Stomach (tissue), 9 donors: Measurements from ENCODE around the gene CYP4F12. TPM values are rescaled to one million over a fixed set of nuclear protein-coding genes. Genes with fewer than 3 reads are reported as not detected.

Source experiments
- DNase-seq, 2 donors: peaks; one replicate each; pipeline versions ENCODE4 v3.0.0 to v3.0.0-alpha.2; 2013 to 2019
- H3K27ac ChIP-seq, 5 donors: fragments of 200-600 bp in 4 of 5; sonication (generic) in 4 of 5; one replicate each; pipeline ENCODE4 v1.5.1; 2013 to 2019; ENCODE audit warnings: mild to moderate bottlenecking in 1 of 5, moderate library complexity in 1 of 5
- H3K27me3 ChIP-seq, 3 donors: fragments of 200-600 bp; sonication (generic); one replicate each; pipeline ENCODE4 v1.5.1; 2017 to 2019; ENCODE audit warnings: mixed run types in 1 of 3
- H3K36me3 ChIP-seq, 4 donors: fragments of 200-600 bp; sonication (generic); 1 replicate in 3 of 4; 2 replicates in 1 of 4; pipeline ENCODE4 v1.5.1; 2016 to 2019
- H3K4me1 ChIP-seq, 4 donors: fragments of 200-600 bp; sonication (generic); one replicate each; pipeline ENCODE4 v1.5.1; 2016 to 2019
- H3K4me3 ChIP-seq, 4 donors: fragments of 200-600 bp; sonication (generic) in 3 of 4; one replicate each; pipeline ENCODE4 v1.5.1; 2016 to 2019; ENCODE audit warnings: mild to moderate bottlenecking in 1 of 4
- H3K9me3 ChIP-seq, 4 donors: fragments of 200-600 bp; sonication (generic); one replicate each; pipeline ENCODE4 v1.5.1; 2016 to 2019
- EP300 ChIP-seq: sonication (generic); formaldehyde crosslinking; IDR thresholded peaks from one replicate; pipeline ENCODE4 v1.6.1; 2017; ENCODE audit warnings: antibody characterized with exemption
- POLR2A ChIP-seq, 4 donors: fragments of 450-650 bp; IDR thresholded peaks; one replicate each; pipeline ENCODE4 v1.6.1; 2016; ENCODE audit warnings: antibody characterized with exemption in 4 of 4, control low read depth in 2 of 4, mild to moderate bottlenecking in 1 of 4, moderate library complexity in 1 of 4
- POLR2AphosphoS5 ChIP-seq, 3 donors: sonication (generic); formaldehyde crosslinking; IDR thresholded peaks; one replicate each; pipeline ENCODE4 v1.6.1; 2016; ENCODE audit warnings: antibody characterized with exemption in 3 of 3
- WGBS, 5 donors: extraction: QIAGEN DNeasy Blood & Tissue Kit in 3 of 5; methylation state at CpG; one replicate each; pipeline versions ENCODE4 v1.1.5 to v1.1.7; 2013 to 2018; 5-methylcytosine and 5-hydroxymethylcytosine counted together
- intact Hi-C: fragments of 100-400 bp; cut with DNase I; formaldehyde crosslinking; loops from one replicate; pipeline ENCODE4 v1.15.1; 2023; ENCODE audit warnings: low total_unique reads
- polyA plus RNA-seq, 3 donors: library from polyadenylated mRNA; stranded (reverse); fragments of 200-250 nt; gene quantifications; one replicate each; pipeline ENCODE4 v1.2.3, GENCODE V29; 2013
- total RNA-seq, 5 donors: library from RNA; depleted of rRNA; stranded (reverse); fragments of >200 nt; gene quantifications; one replicate each; pipeline versions ENCODE4 v1.1.0 to v1.2.3, GENCODE V29; 2014 to 2016
- TF ChIP-seq, protein P1 (sequence below), 7 experiments: fragments of 450-650 bp in 4 of 7; fragments of 200-600 bp in 3 of 7; sonication (generic) in 3 of 7; IDR thresholded peaks; one replicate each; pipeline ENCODE4 v1.5.1; 2016 to 2019; ENCODE audit warnings: antibody characterized with exemption in 7 of 7, control low read depth in 2 of 7, mild to moderate bottlenecking in 1 of 7
- donor health status: healthy with polysubstance abuse.
- donor health status: Bipolar disorder and iron deficiency.
- donor health status: healthy.

CYP4F12 gene
- total and polyA plus RNA-seq, 8 donors = 2.5 to 113 (median 35.1) TPM

DNA sequence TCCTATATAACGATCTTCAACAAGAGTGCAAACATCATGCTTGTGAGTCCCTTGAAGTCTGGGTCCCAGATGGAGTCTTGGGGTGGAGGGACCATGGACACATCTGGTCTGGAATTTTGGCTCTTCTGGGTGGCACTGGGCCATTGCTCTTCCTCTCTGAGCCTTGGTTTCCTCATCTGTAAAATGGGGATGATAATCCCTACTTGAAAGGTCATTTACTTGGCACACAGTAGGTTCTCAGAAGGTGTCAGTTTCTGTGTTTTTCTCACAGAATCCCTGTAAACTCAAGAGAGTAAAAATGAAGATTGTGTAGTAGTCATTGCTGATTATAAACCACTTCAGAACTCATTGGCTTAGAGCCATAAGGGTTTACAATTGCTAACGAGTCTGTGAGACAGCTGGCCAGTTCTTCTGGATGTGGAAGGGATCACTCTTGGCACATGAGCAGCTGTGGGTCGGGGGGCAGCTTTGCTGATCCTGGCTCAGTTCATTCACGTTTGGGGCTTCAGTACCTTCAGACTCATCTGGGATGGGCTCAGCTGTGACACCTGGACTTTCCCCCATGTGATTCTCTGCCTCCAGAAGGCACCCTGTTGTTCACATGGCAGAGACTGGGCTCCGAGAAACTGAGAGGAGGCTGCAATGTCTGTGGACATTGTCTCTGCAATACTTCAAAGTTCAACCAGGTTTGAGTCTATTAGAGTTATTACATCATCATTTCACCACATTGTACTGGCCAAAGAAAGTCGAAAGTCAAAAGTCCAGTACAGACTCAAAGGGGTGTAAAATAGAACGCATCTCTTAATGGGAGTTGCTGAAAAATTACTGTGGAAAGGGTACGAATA is 7.8 kb downstream of the CYP4F12 start:
- H3K36me3 ChIP-seq = peaks cover 0 to 66% (median 54%) of the 10 kb centered on the region in 4 donors
- intact Hi-C loops = no loop called here
- no peak for DNase-seq
- no peak overlapping the region for H3K27ac ChIP-seq
- no peak for TF ChIP-seq POLR2AphosphoS5 (IDR thresholded peaks at IDR 0.05)
- TF ChIP-seq POLR2A (IDR thresholded peaks at IDR 0.05) = no peak
- TF ChIP-seq, protein P1, sequence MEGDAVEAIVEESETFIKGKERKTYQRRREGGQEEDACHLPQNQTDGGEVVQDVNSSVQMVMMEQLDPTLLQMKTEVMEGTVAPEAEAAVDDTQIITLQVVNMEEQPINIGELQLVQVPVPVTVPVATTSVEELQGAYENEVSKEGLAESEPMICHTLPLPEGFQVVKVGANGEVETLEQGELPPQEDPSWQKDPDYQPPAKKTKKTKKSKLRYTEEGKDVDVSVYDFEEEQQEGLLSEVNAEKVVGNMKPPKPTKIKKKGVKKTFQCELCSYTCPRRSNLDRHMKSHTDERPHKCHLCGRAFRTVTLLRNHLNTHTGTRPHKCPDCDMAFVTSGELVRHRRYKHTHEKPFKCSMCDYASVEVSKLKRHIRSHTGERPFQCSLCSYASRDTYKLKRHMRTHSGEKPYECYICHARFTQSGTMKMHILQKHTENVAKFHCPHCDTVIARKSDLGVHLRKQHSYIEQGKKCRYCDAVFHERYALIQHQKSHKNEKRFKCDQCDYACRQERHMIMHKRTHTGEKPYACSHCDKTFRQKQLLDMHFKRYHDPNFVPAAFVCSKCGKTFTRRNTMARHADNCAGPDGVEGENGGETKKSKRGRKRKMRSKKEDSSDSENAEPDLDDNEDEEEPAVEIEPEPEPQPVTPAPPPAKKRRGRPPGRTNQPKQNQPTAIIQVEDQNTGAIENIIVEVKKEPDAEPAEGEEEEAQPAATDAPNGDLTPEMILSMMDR (IDR thresholded peaks at IDR 0.05) = no peak
- TF ChIP-seq EP300 = no peak
- peaks cover 0 to 5% (median 0%) of the 10 kb centered on the region in 3 donors for H3K27me3 ChIP-seq
- 56 to 63% (median 59%) methylated on average over 8 of the region's 8 CpGs for WGBS, 5 donors
- H3K4me1 ChIP-seq = no peaks in the 10 kb centered on the region
- H3K9me3 ChIP-seq = no peaks in the 10 kb centered on the region
- H3K4me3 ChIP-seq = no peak overlapping the region

DNA sequence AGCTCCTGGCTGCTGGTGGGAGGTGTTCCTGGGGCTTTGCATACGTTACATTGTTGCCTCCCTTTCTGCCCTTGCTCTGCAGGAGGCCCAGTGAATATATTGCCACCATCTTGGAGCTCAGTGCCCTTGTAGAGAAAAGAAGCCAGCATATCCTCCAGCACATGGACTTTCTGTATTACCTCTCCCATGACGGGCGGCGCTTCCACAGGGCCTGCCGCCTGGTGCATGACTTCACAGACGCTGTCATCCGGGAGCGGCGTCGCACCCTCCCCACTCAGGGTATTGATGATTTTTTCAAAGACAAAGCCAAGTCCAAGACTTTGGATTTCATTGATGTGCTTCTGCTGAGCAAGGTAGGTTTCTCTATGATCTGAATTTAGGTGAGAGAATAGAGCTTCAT is 10.5 kb downstream of the CYP4F12 start:
- Histone ChIP-seq H3K27ac (no peak overlapping the region), H3K9me3 (peaks cover 0 to 15% (median 10%) of the 10 kb centered on the region in 4 donors), H3K4me3 (no peak overlapping the region), H3K36me3 (peaks cover 0 to 88% (median 79%) of the 10 kb centered on the region in 4 donors), H3K27me3 (peaks cover 0 to 5% (median 0%) of the 10 kb centered on the region in 3 donors), H3K4me1 (no peaks in the 10 kb centered on the region)
- WGBS, 5 donors = 80 to 87% (median 83%) methylated on average over 10 of the region's 10 CpGs
- TF ChIP-seq POLR2AphosphoS5 (IDR thresholded peaks at IDR 0.05) (no peak), POLR2A (IDR thresholded peaks at IDR 0.05) (no peak), EP300 (no peak)
- TF ChIP-seq, protein P1 (IDR thresholded peaks at IDR 0.05) = no peak
- intact Hi-C loops = no loop called here
- DNase-seq = no peak

DNA sequence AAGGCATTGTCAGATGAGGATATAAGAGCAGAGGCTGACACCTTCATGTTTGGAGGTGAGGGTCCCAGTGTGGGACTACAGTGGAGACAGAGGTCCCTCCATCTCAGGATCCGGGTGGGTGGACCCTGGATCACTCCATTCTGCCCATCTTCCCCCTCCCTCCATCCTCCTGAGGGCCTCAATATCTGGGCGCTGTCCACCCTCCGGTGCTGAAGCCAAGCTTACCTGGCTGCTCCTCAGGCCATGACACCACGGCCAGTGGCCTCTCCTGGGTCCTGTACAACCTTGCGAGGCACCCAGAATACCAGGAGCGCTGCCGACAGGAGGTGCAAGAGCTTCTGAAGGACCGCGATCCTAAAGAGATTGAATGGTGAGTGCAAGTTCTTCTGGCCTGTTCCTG is 11.9 kb downstream of the CYP4F12 start:
- no peak overlapping the region for H3K27ac ChIP-seq

DNA sequence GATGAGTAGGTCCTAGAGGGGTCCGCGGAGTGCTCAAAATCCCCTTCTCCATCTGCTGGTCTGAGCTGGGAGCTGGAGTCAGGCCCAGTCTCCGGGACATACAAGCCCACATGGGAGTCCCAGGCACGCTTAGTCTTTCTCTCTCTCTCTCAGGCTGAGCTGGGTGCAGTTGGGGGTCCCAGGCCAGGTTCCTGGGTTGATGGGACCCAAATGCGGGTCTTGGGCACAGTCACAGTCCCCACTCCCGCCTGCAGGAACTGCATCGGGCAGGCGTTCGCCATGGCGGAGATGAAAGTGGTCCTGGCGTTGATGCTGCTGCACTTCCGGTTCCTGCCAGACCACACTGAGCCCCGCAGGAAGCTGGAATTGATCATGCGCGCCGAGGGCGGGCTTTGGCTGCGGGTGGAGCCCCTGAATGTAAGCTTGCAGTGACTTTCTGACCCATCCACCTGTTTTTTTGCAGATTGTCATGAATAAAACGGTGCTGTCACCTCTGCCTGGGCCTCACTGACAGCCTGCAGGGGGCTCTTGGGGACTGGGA is 23.8 kb downstream of the CYP4F12 start:
- Histone ChIP-seq H3K27ac (no peak overlapping the region), H3K36me3 (peaks cover 0 to 29% (median 21%) of the 10 kb centered on the region in 4 donors), H3K4me3 (no peak overlapping the region), H3K9me3 (no peaks in the 10 kb centered on the region), H3K27me3 (no peaks in the 10 kb centered on the region), H3K4me1 (peaks cover 0 to under 1% (median 0%) of the 10 kb centered on the region in 4 donors)
- TF ChIP-seq EP300 = no peak
- no peak for TF ChIP-seq POLR2A (IDR thresholded peaks at IDR 0.05)
- TF ChIP-seq, protein P1 (IDR thresholded peaks at IDR 0.05) = no peak
- no peak for TF ChIP-seq POLR2AphosphoS5 (IDR thresholded peaks at IDR 0.05)
- no peak for DNase-seq
- 76 to 81% (median 79%) methylated on average over 11 to 19 of the region's 19 CpGs for WGBS, 5 donors
- intact Hi-C loops = no loop called here

More for the DNA sequence above, 11.9 kb downstream of the CYP4F12 start:
- TF ChIP-seq POLR2AphosphoS5 (IDR thresholded peaks at IDR 0.05) (no peak), EP300 (no peak), POLR2A (IDR thresholded peaks at IDR 0.05) (no peak)
- TF ChIP-seq, protein P1 (IDR thresholded peaks at IDR 0.05) = no peak
- 23 to 41% (median 39%) methylated on average over 6 to 9 of the region's 9 CpGs for WGBS, 5 donors
- Histone ChIP-seq H3K9me3 (peaks cover 0 to 29% (median 15%) of the 10 kb centered on the region in 4 donors), H3K4me1 (no peaks in the 10 kb centered on the region), H3K4me3 (no peak overlapping the region), H3K36me3 (peaks cover 0 to 88% (median 78%) of the 10 kb centered on the region in 4 donors), H3K27me3 (peaks cover 0 to 5% (median 0%) of the 10 kb centered on the region in 3 donors)
- DNase-seq = no peak
- intact Hi-C loops = no loop called here
